ENCODE data around the gene ZNF148. TPM values are rescaled to one million over a fixed set of nuclear protein-coding genes. Genes with fewer than 3 reads are reported as not detected.
"Not testable (repeated sequence)": the region's sequence is repeated elsewhere in the genome, so short reads cannot be mapped to it uniquely, and the experiment has no call there.

Gene ZNF148
- total RNA-seq, 1 experiment from 2014 or later, result 19.7 TPM

DNA sequence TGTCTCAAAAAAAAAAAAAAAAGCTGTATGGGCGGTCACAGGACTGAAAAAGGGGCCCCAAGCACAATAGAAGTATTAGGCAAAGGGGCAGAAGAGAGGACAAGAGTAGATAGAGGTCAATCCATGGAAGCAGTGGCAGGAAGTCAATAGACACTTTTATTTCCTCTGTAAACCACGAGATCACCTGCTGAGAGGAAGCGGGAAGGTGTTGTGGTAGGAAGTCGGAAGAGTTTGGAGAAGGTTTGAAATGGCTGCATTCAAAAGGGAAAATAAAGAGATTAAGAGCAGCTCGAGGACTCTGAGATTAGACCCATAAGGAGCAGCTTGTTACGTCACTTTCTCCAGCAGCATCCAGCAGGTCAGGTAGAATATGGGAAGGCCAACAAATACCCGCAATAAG, 14.2 kb upstream of the ZNF148 start (continued):
- TF ChIP-seq, protein P1, sequence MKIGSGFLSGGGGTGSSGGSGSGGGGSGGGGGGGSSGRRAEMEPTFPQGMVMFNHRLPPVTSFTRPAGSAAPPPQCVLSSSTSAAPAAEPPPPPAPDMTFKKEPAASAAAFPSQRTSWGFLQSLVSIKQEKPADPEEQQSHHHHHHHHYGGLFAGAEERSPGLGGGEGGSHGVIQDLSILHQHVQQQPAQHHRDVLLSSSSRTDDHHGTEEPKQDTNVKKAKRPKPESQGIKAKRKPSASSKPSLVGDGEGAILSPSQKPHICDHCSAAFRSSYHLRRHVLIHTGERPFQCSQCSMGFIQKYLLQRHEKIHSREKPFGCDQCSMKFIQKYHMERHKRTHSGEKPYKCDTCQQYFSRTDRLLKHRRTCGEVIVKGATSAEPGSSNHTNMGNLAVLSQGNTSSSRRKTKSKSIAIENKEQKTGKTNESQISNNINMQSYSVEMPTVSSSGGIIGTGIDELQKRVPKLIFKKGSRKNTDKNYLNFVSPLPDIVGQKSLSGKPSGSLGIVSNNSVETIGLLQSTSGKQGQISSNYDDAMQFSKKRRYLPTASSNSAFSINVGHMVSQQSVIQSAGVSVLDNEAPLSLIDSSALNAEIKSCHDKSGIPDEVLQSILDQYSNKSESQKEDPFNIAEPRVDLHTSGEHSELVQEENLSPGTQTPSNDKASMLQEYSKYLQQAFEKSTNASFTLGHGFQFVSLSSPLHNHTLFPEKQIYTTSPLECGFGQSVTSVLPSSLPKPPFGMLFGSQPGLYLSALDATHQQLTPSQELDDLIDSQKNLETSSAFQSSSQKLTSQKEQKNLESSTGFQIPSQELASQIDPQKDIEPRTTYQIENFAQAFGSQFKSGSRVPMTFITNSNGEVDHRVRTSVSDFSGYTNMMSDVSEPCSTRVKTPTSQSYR (CRISPR knock-in tag; IDR thresholded peaks at IDR 0.05), result no peak
- TF ChIP-seq, protein P2, sequence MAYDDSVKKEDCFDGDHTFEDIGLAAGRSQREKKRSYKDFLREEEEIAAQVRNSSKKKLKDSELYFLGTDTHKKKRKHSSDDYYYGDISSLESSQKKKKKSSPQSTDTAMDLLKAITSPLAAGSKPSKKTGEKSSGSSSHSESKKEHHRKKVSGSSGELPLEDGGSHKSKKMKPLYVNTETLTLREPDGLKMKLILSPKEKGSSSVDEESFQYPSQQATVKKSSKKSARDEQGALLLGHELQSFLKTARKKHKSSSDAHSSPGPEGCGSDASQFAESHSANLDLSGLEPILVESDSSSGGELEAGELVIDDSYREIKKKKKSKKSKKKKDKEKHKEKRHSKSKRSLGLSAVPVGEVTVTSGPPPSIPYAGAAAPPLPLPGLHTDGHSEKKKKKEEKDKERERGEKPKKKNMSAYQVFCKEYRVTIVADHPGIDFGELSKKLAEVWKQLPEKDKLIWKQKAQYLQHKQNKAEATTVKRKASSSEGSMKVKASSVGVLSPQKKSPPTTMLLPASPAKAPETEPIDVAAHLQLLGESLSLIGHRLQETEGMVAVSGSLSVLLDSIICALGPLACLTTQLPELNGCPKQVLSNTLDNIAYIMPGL (CRISPR knock-in tag; IDR thresholded peaks at IDR 0.05), result no peak
- TF ChIP-seq PRRX2 (CRISPR knock-in tag; IDR thresholded peaks at IDR 0.05) (no peak), ELF4 (CRISPR knock-in tag; IDR thresholded peaks at IDR 0.05; ENCODE audit: low read depth) (no peak), SMAD4 (CRISPR knock-in tag; IDR thresholded peaks at IDR 0.05) (no peak), NR2C2 (CRISPR knock-in tag; IDR thresholded peaks at IDR 0.05) (no peak), HMGA2 (CRISPR knock-in tag; IDR thresholded peaks at IDR 0.05) (no peak), TP53 (CRISPR knock-in tag; IDR thresholded peaks at IDR 0.05) (no peak)
- TF ChIP-seq, protein P3, sequence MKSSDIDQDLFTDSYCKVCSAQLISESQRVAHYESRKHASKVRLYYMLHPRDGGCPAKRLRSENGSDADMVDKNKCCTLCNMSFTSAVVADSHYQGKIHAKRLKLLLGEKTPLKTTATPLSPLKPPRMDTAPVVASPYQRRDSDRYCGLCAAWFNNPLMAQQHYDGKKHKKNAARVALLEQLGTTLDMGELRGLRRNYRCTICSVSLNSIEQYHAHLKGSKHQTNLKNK (CRISPR knock-in tag; IDR thresholded peaks at IDR 0.05), result no peak
- TF ChIP-seq, protein P4, sequence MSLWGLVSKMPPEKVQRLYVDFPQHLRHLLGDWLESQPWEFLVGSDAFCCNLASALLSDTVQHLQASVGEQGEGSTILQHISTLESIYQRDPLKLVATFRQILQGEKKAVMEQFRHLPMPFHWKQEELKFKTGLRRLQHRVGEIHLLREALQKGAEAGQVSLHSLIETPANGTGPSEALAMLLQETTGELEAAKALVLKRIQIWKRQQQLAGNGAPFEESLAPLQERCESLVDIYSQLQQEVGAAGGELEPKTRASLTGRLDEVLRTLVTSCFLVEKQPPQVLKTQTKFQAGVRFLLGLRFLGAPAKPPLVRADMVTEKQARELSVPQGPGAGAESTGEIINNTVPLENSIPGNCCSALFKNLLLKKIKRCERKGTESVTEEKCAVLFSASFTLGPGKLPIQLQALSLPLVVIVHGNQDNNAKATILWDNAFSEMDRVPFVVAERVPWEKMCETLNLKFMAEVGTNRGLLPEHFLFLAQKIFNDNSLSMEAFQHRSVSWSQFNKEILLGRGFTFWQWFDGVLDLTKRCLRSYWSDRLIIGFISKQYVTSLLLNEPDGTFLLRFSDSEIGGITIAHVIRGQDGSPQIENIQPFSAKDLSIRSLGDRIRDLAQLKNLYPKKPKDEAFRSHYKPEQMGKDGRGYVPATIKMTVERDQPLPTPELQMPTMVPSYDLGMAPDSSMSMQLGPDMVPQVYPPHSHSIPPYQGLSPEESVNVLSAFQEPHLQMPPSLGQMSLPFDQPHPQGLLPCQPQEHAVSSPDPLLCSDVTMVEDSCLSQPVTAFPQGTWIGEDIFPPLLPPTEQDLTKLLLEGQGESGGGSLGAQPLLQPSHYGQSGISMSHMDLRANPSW (CRISPR knock-in tag; conservative IDR thresholded peaks at IDR 0.05; ENCODE audit: low read depth), result no peak
- TF ChIP-seq, protein P5, sequence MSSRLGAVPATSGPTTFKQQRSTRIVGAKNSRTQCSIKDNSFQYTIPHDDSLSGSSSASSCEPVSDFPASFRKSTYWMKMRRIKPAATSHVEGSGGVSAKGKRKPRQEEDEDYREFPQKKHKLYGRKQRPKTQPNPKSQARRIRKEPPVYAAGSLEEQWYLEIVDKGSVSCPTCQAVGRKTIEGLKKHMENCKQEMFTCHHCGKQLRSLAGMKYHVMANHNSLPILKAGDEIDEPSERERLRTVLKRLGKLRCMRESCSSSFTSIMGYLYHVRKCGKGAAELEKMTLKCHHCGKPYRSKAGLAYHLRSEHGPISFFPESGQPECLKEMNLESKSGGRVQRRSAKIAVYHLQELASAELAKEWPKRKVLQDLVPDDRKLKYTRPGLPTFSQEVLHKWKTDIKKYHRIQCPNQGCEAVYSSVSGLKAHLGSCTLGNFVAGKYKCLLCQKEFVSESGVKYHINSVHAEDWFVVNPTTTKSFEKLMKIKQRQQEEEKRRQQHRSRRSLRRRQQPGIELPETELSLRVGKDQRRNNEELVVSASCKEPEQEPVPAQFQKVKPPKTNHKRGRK (CRISPR knock-in tag; IDR thresholded peaks at IDR 0.05; ENCODE audit: borderline replicate concordance), result no peak
- TF ChIP-seq, protein P6, sequence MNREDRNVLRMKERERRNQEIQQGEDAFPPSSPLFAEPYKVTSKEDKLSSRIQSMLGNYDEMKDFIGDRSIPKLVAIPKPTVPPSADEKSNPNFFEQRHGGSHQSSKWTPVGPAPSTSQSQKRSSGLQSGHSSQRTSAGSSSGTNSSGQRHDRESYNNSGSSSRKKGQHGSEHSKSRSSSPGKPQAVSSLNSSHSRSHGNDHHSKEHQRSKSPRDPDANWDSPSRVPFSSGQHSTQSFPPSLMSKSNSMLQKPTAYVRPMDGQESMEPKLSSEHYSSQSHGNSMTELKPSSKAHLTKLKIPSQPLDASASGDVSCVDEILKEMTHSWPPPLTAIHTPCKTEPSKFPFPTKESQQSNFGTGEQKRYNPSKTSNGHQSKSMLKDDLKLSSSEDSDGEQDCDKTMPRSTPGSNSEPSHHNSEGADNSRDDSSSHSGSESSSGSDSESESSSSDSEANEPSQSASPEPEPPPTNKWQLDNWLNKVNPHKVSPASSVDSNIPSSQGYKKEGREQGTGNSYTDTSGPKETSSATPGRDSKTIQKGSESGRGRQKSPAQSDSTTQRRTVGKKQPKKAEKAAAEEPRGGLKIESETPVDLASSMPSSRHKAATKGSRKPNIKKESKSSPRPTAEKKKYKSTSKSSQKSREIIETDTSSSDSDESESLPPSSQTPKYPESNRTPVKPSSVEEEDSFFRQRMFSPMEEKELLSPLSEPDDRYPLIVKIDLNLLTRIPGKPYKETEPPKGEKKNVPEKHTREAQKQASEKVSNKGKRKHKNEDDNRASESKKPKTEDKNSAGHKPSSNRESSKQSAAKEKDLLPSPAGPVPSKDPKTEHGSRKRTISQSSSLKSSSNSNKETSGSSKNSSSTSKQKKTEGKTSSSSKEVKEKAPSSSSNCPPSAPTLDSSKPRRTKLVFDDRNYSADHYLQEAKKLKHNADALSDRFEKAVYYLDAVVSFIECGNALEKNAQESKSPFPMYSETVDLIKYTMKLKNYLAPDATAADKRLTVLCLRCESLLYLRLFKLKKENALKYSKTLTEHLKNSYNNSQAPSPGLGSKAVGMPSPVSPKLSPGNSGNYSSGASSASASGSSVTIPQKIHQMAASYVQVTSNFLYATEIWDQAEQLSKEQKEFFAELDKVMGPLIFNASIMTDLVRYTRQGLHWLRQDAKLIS (CRISPR knock-in tag; IDR thresholded peaks at IDR 0.05; ENCODE audit: borderline replicate concordance), result no peak
- TF ChIP-seq, protein P7, sequence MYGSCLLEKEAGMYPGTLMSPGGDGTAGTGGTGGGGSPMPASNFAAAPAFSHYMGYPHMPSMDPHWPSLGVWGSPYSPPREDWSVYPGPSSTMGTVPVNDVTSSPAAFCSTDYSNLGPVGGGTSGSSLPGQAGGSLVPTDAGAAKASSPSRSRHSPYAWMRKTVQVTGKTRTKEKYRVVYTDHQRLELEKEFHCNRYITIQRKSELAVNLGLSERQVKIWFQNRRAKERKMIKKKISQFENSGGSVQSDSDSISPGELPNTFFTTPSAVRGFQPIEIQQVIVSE (CRISPR knock-in tag; IDR thresholded peaks at IDR 0.05; ENCODE audit: borderline replicate concordance), result no peak
- TF ChIP-seq, protein P8, sequence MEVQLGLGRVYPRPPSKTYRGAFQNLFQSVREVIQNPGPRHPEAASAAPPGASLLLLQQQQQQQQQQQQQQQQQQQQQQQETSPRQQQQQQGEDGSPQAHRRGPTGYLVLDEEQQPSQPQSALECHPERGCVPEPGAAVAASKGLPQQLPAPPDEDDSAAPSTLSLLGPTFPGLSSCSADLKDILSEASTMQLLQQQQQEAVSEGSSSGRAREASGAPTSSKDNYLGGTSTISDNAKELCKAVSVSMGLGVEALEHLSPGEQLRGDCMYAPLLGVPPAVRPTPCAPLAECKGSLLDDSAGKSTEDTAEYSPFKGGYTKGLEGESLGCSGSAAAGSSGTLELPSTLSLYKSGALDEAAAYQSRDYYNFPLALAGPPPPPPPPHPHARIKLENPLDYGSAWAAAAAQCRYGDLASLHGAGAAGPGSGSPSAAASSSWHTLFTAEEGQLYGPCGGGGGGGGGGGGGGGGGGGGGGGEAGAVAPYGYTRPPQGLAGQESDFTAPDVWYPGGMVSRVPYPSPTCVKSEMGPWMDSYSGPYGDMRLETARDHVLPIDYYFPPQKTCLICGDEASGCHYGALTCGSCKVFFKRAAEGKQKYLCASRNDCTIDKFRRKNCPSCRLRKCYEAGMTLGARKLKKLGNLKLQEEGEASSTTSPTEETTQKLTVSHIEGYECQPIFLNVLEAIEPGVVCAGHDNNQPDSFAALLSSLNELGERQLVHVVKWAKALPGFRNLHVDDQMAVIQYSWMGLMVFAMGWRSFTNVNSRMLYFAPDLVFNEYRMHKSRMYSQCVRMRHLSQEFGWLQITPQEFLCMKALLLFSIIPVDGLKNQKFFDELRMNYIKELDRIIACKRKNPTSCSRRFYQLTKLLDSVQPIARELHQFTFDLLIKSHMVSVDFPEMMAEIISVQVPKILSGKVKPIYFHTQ (CRISPR knock-in tag; IDR thresholded peaks at IDR 0.05), result no peak
- TF ChIP-seq, protein P9, sequence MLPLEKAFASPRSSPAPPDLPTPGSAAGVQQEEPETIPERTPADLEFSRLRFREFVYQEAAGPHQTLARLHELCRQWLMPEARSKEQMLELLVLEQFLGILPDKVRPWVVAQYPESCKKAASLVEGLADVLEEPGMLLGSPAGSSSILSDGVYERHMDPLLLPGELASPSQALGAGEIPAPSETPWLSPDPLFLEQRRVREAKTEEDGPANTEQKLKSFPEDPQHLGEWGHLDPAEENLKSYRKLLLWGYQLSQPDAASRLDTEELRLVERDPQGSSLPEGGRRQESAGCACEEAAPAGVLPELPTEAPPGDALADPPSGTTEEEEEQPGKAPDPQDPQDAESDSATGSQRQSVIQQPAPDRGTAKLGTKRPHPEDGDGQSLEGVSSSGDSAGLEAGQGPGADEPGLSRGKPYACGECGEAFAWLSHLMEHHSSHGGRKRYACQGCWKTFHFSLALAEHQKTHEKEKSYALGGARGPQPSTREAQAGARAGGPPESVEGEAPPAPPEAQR (CRISPR knock-in tag; IDR thresholded peaks at IDR 0.05), result no peak

DNA sequence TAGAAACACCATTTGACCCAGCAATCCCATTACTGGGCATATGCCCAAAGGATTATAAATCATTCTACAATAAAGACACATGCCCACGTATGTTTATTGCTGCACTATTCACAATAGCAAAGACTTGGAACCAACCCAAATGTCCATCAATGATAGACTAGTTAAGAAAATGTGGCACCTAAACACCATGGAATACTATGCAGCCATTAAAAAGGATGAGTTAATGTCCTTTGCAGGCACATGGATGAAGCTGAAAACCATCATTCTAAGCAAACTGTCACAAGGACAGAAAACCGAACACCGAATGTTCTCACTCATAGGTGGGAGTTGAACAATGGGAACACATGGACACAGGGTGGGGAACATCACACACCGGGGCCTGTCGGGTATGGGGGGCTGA, 13.2 kb upstream of the ZNF148 start:
- POLR2A ChIA-PET; H3K27me3 Mint-ChIP-seq (ENCODE audit: low read depth); CTCF ChIA-PET; H3K9me3 Mint-ChIP-seq; H3K27ac Mint-ChIP-seq; H3K4me3 Mint-ChIP-seq; ATAC-seq; H3K36me3 Mint-ChIP-seq; H3K4me1 Mint-ChIP-seq; DNase-seq (ENCODE audit: low spot score): not testable (repeated sequence)
